CD4-positive, alpha-beta T cell treated with Interleukin-4 for 1 hour (primary cell): ENCODE measurements around the gene RAP1GAP2.
A peak's percentile ranks its signal among the peaks of the same experiment; 100 is the strongest.

Experiments
- DNase-seq, 2 donors: peaks; one replicate each; pipeline ENCODE4 v3.0.0-alpha.2; 2020 to 2022

Gene RAP1GAP2

DNA sequence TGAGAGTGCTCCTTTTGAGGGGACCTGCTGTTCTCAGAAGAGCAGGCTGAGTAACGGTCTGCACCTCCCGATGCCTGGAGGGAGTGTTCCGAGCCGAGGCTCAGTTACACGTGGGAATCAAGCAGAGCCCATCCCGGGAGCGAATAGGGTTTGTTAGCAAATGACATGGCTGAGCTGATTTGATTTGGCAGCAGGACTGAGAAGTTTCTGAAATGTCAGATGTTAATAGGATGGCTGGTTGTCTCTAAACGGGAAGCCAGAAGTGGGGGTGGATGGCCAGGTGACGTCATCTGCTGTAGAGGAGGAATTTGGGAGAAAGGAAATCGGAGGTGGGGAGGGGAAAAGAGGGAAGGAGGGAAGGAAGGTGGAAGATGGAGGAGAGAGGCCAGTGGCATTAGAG lies 128.0 kb downstream of the RAP1GAP2 start:
- DNase-seq: no peak

- no peak for DNase-seq
These were observed 128.8 kb downstream of the RAP1GAP2 start for GRCh38 chr17:2925011-2925410.

DNA sequence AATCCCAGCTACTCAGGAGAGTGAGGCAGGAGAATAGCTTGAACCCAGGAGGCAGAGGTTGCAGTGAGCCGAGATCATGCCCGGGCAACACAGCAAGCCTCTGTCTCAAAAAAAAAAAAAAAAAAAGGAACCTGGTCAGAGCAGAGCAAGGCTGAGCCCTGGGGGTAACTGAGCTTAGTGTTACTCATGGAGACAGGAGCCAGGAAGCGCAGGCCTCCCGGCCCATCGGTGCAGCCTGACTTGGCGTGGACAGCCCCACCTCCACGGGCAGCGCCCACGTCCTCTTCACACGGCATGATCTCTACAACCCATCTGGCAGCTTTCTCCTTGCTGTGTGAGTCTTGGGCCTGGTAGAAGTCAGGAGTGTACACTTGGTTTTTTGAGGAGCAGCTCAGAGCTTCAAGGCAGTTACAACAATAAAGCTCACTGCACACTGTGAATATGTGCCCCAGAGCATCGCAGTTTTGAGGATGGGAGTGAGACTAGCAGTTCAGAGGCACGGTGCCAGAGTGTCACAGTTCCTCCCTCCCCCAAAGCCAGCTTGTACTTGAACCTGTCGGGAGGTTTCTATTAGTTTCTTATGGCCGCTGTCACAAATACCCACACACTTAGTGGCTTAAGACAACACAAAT lies 129.9 kb downstream of the RAP1GAP2 start:
- DNase-seq: no peak

- no peak for DNase-seq
These were observed 132.2 kb downstream of the RAP1GAP2 start for GRCh38 chr17:2928294-2928890.

DNA sequence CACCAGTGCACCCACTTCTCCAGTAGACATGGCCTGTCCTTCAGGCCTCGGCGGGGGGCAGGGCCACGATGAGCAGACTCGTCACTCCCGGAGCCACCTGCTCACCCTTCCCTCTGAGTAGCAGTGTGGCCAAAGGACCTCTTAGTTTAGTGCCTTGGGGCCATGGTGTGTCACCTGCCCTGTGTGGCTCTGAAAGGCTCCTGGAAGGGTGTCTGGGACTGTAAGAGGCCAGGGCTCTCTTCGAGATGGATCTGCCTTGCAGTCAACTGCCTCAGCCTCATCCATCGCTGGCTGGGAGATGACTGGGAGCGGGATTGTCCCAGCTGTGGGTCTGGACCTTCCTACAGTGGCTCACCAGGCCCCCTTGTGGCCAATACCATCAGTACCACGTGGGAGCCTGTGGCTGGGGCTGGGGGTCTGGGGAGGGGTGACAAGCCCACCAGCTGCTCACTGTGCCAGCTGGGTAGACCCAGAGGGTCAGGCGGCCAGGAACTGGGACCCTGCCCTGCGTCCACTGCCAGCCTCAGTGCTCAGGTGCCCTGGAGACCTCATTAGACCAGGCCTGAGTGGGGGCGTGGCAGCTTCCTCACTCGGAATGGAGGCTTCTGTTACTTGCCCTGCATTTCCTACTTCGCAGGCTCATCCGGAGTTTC lies 133.8 kb downstream of the RAP1GAP2 start:
- peak in 1 of 2 donors; percentile 17 for DNase-seq

GRCh38 chr17:2931876-2932275 lies 135.6 kb downstream of the RAP1GAP2 start:
- no peak for DNase-seq

- no peak for DNase-seq
These were observed 136.7 kb downstream of the RAP1GAP2 start for GRCh38 chr17:2932946-2933345.

DNA sequence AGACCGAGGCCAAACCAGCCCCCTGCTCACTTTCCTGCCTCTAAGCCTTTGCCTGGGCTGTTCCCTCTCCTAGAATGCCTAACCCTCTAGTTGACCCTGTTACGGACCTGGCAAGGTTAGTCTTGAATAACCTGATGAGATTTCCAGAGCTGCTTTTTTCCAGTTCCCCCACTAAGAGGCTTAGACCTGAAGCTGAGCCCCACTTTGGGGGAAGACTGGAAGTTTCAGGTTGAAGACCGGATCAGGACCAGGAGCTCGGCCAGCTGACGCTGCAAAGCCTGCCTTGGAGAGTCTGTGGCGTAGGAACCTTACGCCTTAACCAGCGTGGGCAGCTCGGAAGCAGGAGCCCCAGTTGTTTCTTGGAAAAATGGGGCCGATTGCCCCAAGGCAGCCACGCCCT lies 137.4 kb downstream of the RAP1GAP2 start:
- no peak for DNase-seq

- DNase-seq: no peak
These were observed 139.4 kb downstream of the RAP1GAP2 start for GRCh38 chr17:2935632-2936031.

DNA sequence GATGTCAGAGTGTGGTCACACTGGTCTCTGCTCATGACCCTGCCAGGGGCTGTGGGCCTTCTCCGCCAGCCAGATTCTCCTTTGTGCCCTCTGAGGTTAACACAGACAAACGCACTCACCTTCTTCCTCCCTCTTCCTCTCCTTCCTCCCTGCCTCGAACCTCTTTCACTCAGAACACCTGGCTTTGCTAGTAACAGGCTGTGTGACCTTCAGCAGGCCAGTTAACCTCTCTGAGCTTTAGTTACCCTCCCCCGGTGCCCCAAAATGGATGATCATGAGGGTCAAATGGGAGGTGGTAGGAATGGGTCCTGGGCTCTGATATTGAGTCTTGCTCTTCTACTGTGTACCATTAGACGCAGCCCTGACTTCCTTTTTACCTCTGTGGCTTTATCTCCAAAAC lies 140.1 kb downstream of the RAP1GAP2 start:
- DNase-seq: no peak

DNA sequence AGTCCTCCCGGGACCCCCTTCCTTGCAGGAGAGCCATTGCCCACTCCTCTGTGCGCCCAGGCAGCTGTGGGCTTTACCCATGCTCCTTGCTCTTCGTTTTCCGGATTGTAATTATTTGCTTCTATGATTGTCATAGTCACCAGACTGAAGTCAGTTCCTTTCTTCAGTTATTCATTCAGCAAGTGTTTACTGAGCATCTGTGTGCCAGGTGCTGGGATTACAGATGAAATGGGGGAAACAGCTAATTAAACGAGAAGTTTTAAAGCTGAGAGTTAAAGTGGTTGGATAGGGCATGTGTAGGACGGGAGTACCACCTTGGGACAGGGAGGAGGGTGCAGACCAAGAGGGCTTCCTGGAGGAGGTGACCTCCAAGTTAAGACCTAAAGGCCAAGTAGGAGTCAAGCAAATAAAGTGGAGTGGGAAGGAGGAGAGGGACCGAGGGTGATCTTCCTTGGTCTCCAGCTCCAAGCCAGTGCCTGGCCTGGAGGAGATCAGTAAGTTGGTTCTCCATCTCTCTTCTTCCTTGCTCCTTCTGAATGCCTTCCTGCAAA lies 140.6 kb downstream of the RAP1GAP2 start:
- DNase-seq: no peak

- DNase-seq: no peak
These were observed 141.2 kb downstream of the RAP1GAP2 start for GRCh38 chr17:2937331-2938003.

- no peak for DNase-seq
These were observed 143.6 kb downstream of the RAP1GAP2 start for GRCh38 chr17:2939714-2940351.

DNA sequence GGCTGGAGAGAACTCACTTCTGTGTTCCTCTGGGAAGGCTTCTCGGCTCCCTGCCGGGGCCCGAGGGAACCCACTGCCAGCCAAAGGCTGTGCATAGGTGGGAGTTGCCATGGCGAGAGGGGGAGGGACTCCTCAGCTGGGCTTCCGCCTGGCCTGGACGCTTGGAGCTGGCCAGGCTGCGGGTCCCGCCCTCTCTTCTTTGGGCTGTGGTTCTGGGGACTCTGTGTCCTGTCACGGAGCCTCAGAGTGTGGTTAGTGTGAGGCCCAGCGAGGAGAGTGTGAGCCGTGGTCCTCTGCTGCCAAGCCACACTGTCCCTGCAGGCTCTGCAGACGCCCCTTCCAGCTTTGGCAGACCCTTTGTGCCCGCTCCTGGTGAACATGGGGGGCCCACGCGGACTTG lies 144.1 kb downstream of the RAP1GAP2 start:
- no peak for DNase-seq

DNA sequence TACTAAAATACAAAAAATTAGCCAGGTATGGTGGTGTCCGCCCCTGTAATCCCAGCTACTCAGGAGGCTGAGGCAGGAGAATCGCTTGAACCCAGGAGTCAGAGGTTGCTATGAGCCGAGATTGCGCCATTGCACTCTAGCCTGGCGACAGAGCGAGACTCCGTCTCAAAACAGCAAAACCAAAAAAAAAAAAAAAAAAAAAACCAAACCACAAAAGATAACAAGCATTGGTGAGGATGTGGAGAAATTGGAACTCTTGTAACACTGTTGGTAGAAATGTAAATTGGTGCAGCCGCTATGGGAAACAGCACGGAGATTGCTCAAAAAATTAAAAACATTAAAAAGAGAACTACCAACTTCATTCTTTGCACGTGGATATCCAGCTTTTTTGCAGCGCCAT lies 147.7 kb downstream of the RAP1GAP2 start:
- peak in 1 of 2 donors; percentile 8 for DNase-seq

- no peak for DNase-seq
These were observed 149.1 kb downstream of the RAP1GAP2 start for GRCh38 chr17:2945299-2945698.

DNA sequence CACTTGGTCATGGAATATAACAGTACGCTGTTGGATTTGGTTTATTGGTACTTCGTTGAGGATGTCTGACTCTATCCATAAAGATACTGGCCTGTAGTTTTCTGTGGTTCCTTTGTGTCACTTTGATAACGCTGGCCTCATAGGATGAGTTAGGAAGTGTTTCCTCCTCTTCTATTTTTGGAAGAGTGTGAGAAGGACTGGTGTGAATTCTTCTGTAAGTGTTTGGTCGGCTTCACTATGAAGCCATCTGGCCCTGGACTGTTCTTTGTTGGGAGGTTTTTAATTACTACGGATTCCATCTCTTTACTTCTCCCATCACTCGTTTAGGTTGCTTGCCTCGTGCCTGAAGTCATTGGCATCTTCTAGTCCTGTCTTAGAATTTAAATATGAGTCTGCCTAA lies 149.9 kb downstream of the RAP1GAP2 start:
- no peak for DNase-seq

DNA sequence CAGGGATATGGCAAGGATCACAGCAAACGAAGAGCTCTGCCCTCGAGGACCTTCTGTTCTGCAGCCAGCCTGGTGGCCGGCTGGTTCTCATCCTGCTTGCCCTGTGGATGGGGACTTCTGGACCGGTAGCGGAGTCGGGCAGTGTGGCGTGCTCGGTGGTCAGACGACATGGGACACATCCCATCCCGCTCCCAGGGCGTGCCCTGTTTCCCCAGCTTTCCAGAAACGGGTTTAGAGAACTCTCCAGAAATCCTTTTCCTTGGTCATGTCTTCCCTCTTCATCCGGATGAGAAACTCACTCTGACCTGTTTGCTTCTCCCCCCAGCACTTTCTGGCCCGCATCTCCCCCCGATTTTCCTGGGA lies 151.3 kb downstream of the RAP1GAP2 start:
- no peak for DNase-seq

GRCh38 chr17:2947996-2948550 lies 151.8 kb downstream of the RAP1GAP2 start:
- no peak for DNase-seq

DNA sequence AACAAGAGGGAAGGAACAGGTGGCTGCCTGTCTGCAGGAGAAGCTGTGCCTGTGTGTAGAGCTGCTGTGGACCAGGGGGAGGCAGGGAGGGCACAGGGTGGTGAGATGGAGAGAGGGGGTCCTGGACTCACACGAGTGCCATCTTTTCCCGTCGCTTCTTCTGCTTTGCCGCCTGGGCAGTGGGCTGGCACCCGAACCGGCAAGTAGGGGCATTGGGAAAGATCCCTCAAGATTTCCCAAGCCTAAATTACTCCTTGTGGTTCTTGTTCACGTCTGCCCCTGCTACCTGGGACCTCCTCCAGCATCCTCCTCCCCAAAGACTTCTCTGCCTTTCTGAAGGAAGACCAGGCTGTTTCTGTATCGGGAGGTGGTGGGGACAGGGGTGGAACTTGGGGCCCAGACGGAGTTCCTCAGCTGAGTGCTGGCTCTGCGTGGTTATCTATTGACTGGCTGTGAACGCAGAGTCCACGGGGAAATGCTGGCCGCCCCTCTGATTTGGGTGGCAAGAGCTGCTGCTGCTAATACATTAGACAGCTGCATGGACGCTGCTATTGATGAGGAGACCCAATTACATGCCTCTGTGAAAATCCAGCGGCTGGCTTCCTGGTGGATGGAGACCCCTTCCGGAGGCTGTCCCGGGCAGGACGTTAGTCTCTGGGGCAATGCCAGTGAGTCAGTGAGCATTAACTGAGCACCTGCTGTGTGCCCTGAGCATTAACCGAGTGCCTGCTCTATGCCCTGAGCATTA lies 152.7 kb downstream of the RAP1GAP2 start:
- DNase-seq: no peak

DNA sequence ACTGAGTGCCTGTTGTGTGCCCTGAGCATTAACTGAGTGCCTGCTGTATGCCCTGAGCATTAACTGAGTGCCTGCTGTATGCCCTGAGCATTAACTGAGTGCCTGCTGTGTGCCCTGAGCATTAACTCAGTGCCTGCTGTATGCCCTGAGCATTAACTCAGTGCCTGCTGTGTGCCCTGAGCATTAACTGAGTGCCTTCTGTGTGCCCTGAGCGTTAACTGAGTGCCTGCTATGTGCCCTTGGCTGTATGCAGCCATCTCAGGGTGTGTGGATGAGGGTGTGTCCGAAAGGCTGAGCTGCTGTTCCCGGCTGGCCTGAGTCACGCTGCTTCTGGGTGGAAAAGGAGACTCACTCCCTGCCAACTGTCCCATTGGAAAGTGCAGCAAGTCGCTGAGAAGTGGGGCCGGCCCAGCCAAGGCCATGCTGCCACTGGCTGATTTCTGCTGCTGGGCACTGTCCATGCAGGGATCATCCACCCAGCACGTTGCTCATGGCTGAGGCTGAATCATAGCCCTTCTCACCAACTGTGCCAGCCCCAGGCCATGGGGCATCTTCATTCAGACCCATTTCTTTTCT lies 153.3 kb downstream of the RAP1GAP2 start:
- no peak for DNase-seq

GRCh38 chr17:2950846-2951245 lies 154.6 kb downstream of the RAP1GAP2 start:
- no peak for DNase-seq
